Left hindlimb (tissue), 1 donor: ENCODE data around the gene TMED1.

Experiments used
- DNase-seq: peaks from one replicate; pipeline ENCODE4 v3.0.0-alpha.2; 2018

TMED1 gene

GRCh38 chr19:10830931-10831779 is 4.9 kb downstream of the TMED1 start:
- no peak for DNase-seq

GRCh38 chr19:10830370-10830769 is 5.6 kb downstream of the TMED1 start:
- no peak for DNase-seq

- no peak for DNase-seq
Measured at GRCh38 chr19:10829967-10830366, 6.0 kb downstream of the TMED1 start.

- DNase-seq, result no peak
Measured at GRCh38 chr19:10828981-10829821, 6.8 kb downstream of the TMED1 start.

GRCh38 chr19:10826846-10827245 is 9.2 kb downstream of the TMED1 start:
- DNase-seq, result no peak

GRCh38 chr19:10826231-10826630 is 9.8 kb downstream of the TMED1 start:
- no peak for DNase-seq

GRCh38 chr19:10823690-10824089 is 12.3 kb downstream of the TMED1 start:
- DNase-seq, result no peak

GRCh38 chr19:10820173-10820572 is 15.8 kb downstream of the TMED1 start:
- no peak for DNase-seq

- DNase-seq, result no peak
Measured at GRCh38 chr19:10819124-10820060, 16.6 kb downstream of the TMED1 start.

- no peak for DNase-seq
Measured at GRCh38 chr19:10818301-10819123, 17.5 kb downstream of the TMED1 start.

GRCh38 chr19:10817291-10818038 is 18.5 kb downstream of the TMED1 start:
- peak; percentile 92 for DNase-seq

GRCh38 chr19:10816691-10817090 is 19.3 kb downstream of the TMED1 start:
- no peak for DNase-seq

GRCh38 chr19:10815969-10816644 is 19.9 kb downstream of the TMED1 start:
- DNase-seq, result no peak

GRCh38 chr19:10815007-10815536 is 20.9 kb downstream of the TMED1 start:
- no peak for DNase-seq

- DNase-seq, result no peak
Measured at GRCh38 chr19:10812902-10813404, 23.1 kb downstream of the TMED1 start.

- no peak for DNase-seq
Measured at GRCh38 chr19:10812196-10812595, 23.8 kb downstream of the TMED1 start.

GRCh38 chr19:10811391-10812111 is 24.5 kb downstream of the TMED1 start:
- DNase-seq, result no peak

- DNase-seq, result no peak
Measured at GRCh38 chr19:10809651-10810285, 26.2 kb downstream of the TMED1 start.
